Left kidney (tissue), 2 donors: ENCODE data around the gene PPOX. TPM values are rescaled to one million over a fixed set of nuclear protein-coding genes. Genes with fewer than 3 reads are reported as not detected.

Source experiments
- DNase-seq: peaks from one replicate; pipeline ENCODE4 v3.0.0-alpha.2; 2013
- polyA plus RNA-seq: library from polyadenylated mRNA; unstranded; fragments of 120-200 nt; gene quantifications from one replicate; pipeline ENCODE4 v1.2.1, GENCODE V29; 2013; ENCODE audit not compliant: insufficient read length

PPOX gene
- polyA plus RNA-seq, 1 donor, result 46.6 TPM

GRCh38 chr1:161175771-161176453 is 9.7 kb downstream of the PPOX start:
- DNase-seq, result no peak

GRCh38 chr1:161176468-161177111 is 10.4 kb downstream of the PPOX start:
- no peak for DNase-seq

GRCh38 chr1:161177112-161177935 is 11.1 kb downstream of the PPOX start, which contains the start of gene B4GALT3:
B4GALT3 (minus strand) TSS chr1:161177507; CDS start chr1:161176060, 1,447 bp downstream.
- DNase-seq, result peak; percentile 81

GRCh38 chr1:161177936-161178244 is 11.7 kb downstream of the PPOX start:
- DNase-seq, result no peak

GRCh38 chr1:161179698-161180097 is 13.5 kb downstream of the PPOX start:
- no peak for DNase-seq

- no peak for DNase-seq
These were observed 14.4 kb downstream of the PPOX start for GRCh38 chr1:161180639-161181038.

GRCh38 chr1:161182214-161182613 is 16.0 kb downstream of the PPOX start:
- DNase-seq, result no peak

- DNase-seq, result peak; percentile 22
These were observed 19.1 kb downstream of the PPOX start for GRCh38 chr1:161185282-161185682.

- DNase-seq, result no peak
These were observed 19.6 kb downstream of the PPOX start for GRCh38 chr1:161185732-161186311.

GRCh38 chr1:161187311-161187710 is 21.1 kb downstream of the PPOX start:
- DNase-seq, result no peak

GRCh38 chr1:161188381-161188780 is 22.2 kb downstream of the PPOX start:
- no peak for DNase-seq

GRCh38 chr1:161189036-161189435 is 22.8 kb downstream of the PPOX start:
- DNase-seq, result no peak

GRCh38 chr1:161190962-161191521 is 24.8 kb downstream of the PPOX start:
- DNase-seq, result no peak

- DNase-seq, result no peak
These were observed 25.7 kb downstream of the PPOX start for GRCh38 chr1:161191971-161192370.

GRCh38 chr1:161192476-161193465 is 26.5 kb downstream of the PPOX start:
- DNase-seq, result peak; percentile 68

GRCh38 chr1:161193561-161194235 is 27.5 kb downstream of the PPOX start:
- no peak for DNase-seq

- DNase-seq, result no peak
These were observed 28.9 kb downstream of the PPOX start for GRCh38 chr1:161195171-161195570.

- DNase-seq, result no peak
These were observed 29.9 kb downstream of the PPOX start for GRCh38 chr1:161196111-161196510.

GRCh38 chr1:161196521-161197451 is 30.6 kb downstream of the PPOX start:
- DNase-seq, result no peak
